Medulla oblongata (tissue), 1 donor: ENCODE measurements around the gene BCL11B.

Experiments used
- DNase-seq: peaks from one replicate; pipeline ENCODE4 v3.0.0-alpha.2; 2015; ENCODE audit errors: extremely low spot score

BCL11B gene

DNA sequence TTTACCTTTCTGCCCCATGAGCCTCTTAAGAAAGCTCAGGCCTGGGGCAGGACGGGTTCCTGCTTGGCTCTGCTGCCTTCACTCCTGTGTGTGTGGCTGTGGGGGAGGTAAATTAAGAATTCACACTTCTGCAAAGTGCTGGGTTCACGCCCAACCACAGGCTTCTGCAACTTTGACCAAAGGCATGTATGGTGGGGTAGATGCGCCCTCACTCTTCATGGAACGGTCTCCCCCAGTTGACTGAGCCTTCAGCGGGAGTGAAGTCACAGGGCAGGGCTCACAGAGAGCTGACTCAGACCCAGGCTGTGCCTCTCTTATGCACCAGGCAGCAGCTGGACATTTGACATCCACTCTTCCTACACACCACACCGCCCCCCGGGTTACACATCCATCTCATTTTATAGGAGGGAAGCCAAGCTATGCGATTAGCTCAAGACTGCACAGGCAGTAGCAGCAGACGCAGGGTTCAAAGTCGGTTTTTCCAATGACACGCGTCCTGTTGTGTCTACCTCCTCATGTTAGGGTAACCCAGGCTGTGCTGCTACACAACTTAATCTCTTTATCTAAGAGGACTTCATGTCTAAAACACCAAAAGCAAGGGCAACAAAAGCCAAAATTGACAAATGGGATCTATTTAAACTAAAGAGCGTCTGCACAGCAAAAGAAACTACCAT lies 15.4 kb upstream of the BCL11B start:
- DNase-seq: no peak

DNA sequence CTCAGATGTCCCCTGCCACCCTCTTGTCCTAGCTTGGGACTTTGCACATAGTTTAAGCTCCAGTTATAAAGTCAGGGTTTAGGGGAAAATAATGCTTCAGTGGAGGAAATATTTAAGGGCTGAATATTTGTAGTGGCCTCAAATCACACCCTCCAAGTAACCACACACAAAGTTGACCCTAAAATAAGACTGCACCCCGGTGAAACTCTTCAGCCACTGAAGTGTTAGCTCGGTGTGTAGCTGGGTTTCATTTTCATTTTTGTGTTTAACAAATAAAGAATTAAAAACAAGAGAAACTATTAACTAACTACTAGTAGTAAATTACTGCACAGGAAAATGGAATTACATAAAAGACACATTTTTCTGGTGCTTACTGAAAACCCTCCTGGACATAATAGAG lies 14.8 kb upstream of the BCL11B start:
- DNase-seq: no peak

DNA sequence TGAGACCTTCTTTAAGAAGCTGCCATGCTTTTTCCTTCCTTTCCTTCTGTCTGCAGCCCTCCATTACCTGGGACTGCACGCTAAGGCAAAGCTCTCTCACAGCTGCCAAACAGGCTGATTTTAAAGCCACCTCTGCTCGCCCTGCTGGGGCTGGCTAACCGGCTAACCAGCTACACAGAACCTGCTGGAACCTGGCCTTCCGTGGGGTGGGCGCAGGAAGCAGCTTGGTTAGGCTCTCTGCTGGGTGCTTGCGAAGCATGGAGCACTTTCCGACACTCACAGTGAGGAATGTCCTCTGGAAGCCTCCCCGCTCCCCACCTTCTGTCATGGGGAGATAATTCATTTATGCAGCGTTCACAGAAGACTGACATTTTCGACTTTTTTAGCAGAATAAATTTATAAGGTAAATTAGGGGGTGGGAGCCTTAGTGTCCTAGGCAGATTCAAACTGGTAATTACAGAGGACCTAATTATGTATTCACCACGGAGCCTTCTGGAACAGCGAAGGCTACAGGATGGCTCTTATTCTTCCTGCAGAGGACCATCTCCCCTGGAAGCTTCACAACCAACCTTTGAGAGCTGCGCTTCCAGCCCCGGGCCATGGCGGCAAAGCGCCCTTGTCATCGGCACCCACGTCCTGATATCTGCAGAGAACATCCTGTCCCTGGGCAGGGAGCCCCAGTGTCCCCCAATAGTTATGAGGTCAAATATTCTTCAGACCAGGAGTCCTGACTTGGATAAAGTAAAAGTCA lies 12.4 kb upstream of the BCL11B start:
- DNase-seq: no peak

DNA sequence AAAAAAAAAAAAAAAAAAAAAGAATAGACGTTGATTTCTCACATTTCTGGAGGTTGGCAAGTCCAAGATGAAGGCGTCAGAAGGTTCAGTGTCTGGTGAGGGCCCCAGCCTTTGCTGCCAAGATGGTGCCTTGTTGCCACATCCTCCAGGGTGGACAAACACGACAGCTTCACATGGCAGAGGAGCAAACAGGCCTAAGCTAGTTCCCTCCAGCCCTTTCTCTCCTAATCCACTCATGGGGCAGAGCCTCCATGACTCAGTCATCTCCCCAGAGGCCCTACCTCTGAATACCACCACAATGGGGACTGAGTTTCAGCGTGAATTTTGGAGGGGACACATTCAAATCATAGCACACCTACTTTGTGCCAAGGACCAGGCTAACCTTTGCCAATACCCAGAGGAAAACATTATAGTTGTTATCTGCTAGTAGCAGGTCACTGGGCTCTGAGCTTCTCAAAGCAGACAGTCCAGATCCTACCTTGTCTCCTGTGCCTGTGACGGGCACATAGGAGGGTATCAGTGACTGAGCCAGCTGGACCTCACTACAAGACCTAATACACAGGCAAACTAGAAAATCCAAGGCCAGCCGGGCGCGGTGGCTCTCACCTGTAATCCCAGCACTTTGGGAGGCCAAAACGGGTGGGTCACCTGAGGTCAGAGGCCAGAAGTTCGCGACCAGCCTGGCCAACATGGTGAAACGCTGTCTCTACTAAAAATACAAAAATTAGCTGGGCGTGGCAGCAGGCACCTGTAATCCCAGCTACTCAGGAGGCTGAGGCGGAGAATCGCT lies 10.5 kb upstream of the BCL11B start:
- DNase-seq: no peak

DNA sequence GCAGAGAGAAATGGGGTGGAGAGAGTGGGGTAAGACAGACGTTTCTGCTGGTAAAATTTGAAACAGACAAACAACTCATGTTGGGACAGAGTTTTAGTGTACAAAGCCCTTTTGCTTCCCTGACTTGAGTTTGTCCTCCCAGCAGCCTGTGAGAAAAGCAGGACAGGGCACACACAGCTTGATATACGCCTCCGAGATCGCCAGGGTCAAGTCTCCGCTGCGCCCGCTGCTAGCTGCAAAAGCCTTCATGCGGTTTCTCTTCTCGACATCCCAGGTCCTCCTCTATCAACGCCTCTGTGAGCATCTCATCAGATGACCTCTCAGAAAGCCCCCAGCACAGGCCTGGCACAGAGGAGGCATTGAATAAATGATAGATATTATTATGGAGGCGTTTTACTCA lies 9.4 kb upstream of the BCL11B start:
- DNase-seq: no peak

DNA sequence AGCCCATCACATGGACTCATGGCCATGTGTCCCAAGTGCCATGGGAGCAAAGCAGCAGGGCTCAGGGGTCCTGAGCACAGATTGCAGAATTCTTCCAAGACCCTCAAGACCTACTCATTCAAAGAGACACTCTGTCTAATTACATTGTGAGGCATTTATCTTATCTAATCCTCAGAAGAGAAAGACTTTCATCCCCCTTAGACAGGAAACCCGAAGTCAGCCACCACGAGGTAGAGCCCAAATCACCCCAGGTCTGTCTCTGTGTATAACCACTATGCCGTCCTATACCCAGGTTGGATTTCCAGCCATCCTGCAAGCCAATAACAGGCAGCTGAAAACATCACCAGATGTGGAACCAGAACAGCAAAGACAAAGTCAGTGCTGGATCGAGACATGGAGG lies 8.9 kb upstream of the BCL11B start:
- no peak for DNase-seq

DNA sequence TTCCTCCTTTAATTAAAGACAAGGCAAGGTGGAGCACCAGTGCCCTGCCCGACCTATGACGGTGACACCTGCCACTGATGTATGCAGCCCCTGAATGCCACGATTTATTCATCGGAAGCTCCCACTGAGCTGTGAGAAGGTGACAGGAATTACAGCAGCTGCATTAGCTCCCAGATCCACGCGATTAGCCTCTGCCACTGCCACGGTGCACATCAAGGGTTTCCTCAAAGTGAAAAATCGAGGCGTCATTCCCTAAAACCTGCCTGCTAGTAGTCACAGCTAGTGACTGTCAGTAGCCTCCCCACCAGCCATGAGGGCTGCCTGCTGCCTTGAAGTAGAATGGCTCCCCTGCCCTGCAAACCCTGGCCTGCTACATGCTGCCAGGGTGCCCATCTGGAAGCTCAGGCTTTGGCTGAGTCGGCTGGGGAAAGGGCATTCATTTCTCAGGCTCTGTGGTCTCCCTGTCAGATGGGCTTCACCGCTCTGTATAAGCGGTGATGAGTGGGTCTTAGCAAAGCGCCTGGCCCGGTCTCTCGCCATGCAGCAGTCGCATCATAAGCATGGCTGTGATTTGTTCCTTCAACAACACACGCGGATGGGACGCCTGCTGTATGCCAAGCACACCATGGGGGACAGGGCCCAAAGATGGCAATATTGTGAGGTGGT lies 8.2 kb upstream of the BCL11B start:
- no peak for DNase-seq

DNA sequence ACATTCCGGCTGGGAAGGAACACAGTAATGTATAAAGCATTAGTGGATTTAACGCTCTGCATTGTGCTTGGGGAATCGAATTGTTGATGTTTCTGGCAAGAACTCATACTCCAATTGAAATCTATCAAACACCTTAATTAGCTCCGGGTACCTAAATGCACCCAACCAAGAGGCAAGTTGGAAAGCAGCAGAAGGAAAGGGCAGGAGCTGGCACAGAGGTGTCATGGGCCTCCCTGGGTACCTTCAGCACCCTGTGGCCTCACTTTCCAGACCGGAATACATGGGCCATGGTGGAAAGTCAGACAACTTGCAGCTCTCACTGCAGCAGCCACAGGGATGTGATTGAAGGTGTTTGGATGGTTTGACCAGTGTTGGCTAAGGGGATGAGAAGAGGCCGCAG lies 6.8 kb upstream of the BCL11B start:
- DNase-seq: no peak

DNA sequence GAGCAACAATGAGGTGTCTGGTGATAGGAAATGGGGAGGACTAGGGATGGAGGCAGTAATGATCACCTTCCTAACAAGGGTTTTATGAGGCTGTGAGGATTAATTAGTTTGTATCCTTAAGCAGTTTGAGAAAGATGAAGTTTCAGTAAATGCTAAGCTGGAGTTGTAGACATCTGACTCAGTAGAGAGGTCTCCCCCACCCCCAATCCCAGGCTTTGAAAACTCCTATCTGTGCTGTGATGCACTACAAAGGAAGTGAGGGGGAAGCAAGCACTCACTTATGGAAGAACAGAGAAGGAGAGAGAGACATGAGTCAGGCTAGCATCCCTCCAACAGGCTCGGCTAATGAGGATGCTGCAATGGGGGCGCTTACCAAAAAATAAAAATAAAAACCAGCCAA lies 5.5 kb upstream of the BCL11B start:
- no peak for DNase-seq

DNA sequence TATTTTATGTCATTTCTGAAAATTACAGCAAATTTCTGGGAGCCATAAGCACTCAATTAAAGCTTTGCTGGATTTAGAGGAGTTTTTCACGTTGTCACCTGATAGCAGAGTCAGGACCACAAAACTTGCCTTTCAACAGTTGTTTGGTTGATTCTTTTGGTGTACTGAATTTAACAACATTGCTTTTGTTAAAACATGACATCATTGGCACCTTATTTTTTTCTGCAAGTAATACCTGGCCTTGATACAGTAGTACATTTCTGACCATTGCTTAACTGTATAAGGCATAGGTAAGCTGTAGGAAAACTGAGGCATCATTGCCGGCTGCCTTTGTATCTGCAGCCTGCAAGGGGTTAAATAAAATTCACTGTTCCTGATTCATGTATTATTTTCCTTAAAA lies 4.5 kb upstream of the BCL11B start:
- no peak for DNase-seq

DNA sequence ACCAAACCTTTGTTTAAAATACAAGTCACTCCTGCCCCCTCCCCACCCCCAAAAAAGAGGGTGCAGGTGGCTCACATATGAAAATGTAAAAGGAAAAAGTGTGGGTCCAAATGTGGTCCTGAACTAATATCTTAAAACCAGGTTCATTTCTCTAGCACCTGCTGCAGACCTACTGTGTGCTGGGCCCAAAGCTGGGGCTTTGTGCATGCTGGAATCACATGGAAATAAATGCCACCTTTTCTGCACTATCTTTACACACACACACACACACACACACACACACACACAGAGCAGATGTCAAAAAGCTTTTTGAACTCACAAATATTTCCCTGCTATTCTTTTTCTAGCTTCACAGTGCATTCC lies 3.2 kb upstream of the BCL11B start:
- no peak for DNase-seq

DNA sequence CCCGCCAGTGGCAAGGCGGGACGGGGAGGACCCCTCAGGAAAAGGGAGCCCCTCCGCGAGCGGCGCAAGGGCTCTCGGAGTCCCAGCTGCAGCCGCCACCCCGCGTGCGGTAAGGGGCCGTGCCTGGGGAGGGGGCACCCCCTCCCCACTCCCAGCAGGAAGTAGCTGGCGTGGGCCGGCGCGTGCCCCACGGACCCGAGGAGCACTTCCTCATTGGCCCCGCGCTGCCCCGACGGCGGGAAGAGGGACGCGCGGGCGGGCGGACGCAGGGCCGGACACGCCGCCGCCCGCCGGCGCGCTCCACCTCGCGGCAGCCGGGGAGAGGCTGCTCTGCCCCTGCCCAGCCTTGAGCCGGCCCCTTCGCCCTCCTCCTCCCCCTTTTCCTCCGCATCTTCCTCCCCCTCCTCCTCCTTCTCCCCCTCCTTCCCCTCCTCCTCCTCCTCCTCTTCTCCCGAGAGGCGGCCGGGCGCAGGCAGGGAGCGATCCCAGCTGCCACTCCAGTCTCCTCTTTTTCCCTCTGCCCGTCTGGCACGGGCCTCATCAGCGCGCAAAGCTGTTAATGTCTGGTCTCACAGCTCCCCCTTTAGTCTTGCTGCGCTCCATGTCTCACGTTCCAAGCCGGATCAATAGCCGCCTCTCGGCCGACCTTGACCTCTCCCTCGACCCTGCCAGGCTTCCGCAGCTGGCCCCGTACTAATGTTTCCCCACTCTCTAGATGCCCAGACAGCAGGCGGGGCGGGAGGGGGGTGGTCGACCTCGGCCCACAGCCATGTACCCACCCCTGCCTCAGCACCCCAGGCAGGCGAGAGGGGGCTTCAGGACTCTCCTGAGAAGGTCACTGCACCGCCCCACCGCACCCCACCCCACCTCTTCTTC lies 2.6 kb upstream of the BCL11B start:
- peak; percentile 46 for DNase-seq

DNA sequence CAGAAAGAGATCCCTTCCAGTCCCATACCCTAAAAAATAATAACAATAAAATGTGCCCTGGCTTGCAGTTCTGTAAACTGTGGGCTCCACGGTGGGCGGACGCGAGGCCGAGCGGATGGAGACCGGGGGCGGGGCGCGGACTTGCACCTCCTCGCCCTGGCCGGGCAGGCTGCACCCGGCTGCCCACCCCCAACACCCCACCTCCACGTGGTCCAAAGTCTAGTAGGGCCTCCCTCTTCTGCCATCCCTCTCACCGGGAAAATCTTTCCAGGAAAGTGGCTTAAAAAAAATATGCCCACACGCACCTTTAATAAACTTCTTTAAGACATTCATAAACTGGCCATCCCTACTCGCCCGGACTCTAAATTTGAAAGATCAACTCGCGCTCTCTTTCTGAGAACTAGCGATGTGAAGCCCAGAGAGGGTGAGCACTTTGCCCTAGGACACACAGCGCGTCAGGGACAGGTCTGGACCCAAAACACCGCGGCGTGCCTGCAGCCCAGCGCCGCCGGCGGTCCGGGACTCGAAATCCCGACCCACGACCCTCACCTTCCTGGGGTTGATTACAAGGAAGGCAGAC lies 1.9 kb upstream of the BCL11B start:
- no peak for DNase-seq

DNA sequence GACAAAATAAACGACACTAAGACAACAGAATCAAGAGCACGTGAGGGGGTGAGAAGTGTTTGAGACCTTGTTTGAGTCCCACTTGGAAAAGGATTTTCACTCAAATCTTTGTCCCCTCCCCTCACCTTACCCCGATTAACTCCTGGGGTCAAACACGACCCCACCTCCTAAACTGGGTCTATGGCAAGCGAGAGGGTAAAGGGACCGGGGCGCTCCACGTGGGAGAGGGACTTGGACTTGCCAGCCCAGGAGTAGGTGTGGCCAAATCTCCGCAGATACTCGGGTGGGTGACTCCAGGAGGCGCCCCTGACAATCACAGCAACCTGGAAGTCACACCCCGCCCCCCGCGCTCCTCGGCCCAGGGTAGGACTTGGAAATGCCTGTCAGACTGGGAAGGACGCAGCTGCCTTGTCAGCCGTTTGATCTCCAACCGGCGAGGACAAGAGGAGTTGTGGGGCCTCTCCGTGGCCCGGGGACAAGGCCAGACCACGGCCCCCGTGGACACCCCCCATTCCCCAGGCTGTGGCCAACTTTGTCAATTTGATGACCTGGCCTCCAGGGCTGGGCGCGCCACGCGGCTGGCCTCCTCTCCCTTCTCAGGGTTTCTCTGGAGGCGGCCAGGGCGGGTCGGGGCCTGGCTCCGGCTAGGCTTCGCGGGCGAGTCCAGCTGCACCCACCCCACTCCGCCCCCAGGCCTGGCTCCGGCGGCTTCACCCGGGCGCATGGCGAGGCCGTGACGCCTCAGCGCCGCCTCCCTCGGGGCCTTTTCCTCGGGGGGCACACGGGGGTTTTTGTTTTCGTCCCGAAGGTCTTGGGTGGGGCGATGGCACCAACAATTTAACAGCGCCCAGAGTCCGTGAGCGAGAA lies 1.1 kb upstream of the BCL11B start:
- DNase-seq: no peak

DNA sequence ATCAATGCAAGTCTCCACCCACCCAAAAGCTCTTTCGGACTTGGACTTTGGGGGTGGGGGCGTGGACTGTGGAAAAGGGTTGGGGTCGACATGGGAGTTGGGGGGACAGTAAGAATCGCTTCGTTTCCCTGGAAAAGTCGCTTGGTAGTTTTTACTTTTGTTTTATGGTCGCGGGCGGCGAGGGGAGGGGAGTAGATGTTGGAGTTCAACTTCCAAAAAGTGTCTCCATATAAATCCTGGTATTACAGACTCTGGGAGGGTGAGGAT lies 568 bp upstream of the BCL11B start:
- no peak for DNase-seq

DNA sequence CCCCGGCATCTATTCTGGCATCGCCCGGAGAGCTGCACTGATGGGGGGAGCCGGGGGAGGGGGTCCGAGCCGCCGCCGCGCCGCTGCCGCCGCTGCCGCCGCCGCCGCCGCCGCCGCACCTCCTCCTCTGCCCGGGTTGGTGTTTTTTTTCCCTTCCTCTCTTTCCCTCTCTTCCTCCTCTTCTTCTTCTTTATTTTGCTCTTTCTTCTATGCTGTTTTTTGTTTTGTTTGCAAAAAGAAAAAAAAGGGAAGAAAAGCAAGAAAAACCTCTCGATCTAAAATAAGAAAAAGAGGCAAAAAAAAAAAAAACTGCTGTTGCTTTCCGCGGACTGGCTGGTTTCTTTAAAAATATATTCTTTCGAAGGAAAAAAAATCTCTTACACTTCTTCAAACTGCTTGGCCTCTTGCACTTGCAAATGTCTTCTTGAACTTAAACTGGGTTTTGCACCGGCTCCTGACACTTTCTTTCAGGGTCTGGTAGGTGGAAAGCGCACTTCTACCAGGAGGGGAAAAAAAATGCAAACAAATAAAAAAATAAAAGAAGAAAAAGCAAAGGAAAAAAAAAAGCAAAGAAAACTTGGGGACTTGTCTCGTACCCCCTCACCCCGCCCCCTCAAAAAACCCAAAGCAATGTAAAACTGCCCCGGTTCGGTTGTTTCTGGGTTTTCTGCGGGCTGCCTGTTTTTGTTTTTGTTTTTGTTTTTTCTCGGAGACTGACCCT lies 616 bp downstream of the BCL11B start:
- DNase-seq: no peak

DNA sequence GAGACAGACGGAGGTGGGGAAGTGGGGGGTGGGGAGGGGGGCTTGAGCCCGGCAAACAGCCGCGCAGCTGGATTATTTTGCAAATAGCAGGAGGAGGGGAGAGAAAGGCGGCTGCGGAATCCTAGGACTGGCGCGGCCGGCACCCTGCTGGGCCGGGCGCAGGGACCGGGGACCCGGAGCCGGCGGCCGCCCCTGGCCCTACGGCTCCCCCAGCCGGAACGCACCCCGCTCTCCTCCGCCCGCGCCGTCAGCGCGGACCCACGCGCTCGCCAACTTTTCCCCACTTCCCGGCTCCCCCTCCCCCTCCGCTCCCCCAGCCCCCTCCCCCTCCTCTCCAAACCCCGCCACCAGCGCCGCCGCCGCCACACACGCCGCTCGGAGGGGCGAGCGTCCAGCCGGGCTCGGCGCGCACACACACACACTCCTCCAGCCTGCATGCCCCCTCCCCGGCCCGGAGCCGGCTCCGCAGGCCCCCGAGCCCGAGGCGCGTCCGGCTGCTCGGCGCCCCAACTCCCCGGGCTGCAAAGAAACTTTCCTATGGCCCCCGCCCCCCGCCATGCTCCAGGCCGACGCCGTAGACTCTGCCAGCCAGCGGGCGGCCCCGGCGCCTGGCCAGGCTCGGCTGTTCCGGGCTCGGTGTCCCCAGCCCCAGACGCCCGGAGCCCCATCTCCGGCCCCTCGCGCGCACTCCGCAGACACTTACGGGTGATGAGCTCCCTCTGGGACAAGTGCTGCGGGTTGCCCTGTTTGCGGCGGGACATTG lies 1.4 kb downstream of the BCL11B start:
- DNase-seq: no peak

DNA sequence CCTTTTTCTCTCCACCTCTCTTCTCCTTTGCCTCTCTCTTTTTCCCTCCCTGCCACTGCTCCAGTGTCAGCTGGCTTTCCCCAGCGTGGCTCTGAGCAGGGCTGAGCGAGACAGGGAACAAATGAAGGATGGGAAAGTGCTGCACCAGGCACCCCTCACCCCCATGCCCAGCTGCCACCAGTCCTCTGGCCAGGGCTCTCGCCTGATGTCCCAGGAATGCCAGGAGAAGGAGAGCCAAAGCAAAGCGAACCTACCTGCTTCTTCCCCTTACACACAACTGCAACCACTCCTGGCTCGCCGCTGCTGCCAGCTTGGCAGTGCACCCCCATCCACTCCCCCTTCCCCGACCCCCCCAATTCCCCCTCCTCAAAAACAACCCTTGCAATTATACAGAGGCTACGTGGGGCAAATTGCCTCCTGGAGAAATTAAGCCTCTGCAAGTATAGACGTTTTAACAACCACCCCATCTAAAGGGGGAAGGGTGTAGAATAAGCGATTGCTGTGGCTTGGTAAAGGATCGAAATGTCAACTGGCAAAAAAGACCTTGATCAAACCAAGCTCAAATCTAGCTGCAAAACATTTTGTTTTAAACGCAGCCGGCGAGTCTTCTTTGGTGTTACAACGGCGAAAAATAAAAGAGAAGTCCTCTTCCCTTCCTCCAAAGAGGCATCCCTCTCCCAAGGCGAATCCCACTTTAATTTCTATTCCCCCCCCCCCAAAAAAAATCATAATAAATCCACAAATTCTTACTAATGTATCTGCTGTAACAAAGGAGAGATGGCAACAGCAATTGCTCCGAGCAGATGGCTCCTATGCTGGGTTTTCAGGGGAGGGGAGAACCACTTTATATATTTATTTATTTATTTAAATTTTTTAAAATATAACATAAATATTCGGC lies 2.9 kb downstream of the BCL11B start:
- DNase-seq: no peak
